ENCODE results near the gene FOXI1.
"Not testable (repeated sequence)": the region's sequence is repeated elsewhere in the genome, so short reads cannot be mapped to it uniquely, and the experiment has no call there.

The FOXI1 gene

GRCh38 chr5:170137694-170138214, 32.1 kb downstream of the FOXI1 start:
- intact Hi-C loops (cut with DNase I; ENCODE audit: low total_unique reads) = no loop called here
- Histone ChIP-seq H3K27me3 (no peaks in the 10 kb centered on the region), H3K4me3 (no peak overlapping the region), H3K36me3 (no peaks in the 10 kb centered on the region), H3K27ac (no peak overlapping the region), H3K9me3 (no peaks in the 10 kb centered on the region), H3K4me1 (no peaks in the 10 kb centered on the region)
- TF ChIP-seq CTCF (IDR thresholded peaks at IDR 0.05) = no peak
- DNase-seq = no peak

DNA sequence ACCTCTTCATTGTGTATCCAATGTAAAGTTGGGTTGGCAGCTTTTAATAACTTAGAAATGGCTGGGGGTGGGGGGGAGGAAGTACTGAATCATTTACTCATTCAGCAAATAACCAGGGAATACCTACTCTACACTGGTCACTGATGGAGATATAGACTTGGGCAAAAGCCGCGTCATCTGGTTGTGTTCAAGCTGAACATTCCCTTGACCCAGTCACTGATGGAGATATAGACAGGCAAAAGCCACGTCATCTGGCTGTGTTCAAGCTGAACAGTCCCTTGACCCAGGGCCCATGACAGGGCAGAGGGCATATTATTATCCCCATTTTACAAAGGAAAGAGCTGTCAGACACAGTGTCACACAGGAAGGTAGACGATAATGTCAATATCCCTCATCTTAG, 32.6 kb downstream of the FOXI1 start:
- no peak overlapping the region for H3K4me3 ChIP-seq
- no peaks in the 10 kb centered on the region for H3K4me1 ChIP-seq
- H3K27ac ChIP-seq = no peak overlapping the region
- no peaks in the 10 kb centered on the region for H3K27me3 ChIP-seq
- no peaks in the 10 kb centered on the region for H3K9me3 ChIP-seq
- TF ChIP-seq CTCF (IDR thresholded peaks at IDR 0.05) = no peak
- DNase-seq = no peak
- H3K36me3 ChIP-seq = no peaks in the 10 kb centered on the region
- intact Hi-C loops (cut with DNase I; ENCODE audit: low total_unique reads) = no loop called here

- no peaks in the 10 kb centered on the region for H3K27me3 ChIP-seq
- no peak overlapping the region for H3K27ac ChIP-seq
- H3K4me3 ChIP-seq = no peak overlapping the region
- intact Hi-C loops (cut with DNase I; ENCODE audit: low total_unique reads) = no loop called here
- no peaks in the 10 kb centered on the region for H3K36me3 ChIP-seq
- H3K9me3 ChIP-seq = no peaks in the 10 kb centered on the region
- no peak for TF ChIP-seq CTCF (IDR thresholded peaks at IDR 0.05)
- DNase-seq = no peak
- H3K4me1 ChIP-seq = no peaks in the 10 kb centered on the region
Observed at GRCh38 chr5:170139786-170140335, 34.2 kb downstream of the FOXI1 start.

DNA sequence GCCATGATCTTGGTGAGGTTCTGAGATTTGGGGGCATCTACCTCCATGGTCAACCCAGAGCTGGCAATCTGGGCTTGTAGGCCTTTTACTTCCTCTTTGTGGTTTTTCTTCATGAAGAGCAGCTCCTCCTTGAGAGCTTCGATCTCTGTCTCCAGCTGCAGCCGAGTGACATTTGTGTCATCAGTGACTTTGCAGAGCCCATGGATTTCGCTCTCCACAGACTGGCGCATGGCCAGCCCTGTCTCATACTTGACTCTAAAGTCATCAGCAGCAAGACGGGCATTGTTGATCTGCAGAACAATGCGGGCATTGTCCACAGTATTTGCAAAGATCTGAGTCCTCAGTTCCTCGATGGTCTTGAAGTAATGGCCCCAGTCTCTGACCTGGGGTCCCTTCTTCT, 35.5 kb downstream of the FOXI1 start:
- H3K36me3 ChIP-seq; DNase-seq; intact Hi-C loops (cut with DNase I; ENCODE audit: low total_unique reads); H3K27ac ChIP-seq; H3K4me1 ChIP-seq; H3K27me3 ChIP-seq; H3K9me3 ChIP-seq; H3K4me3 ChIP-seq: not testable (repeated sequence)

- no peak for DNase-seq
- no peaks in the 10 kb centered on the region for H3K27me3 ChIP-seq
- H3K4me3 ChIP-seq = no peak overlapping the region
- intact Hi-C loops (cut with DNase I; ENCODE audit: low total_unique reads) = no loop called here
- no peak for TF ChIP-seq CTCF (IDR thresholded peaks at IDR 0.05)
- H3K27ac ChIP-seq = no peak overlapping the region
- H3K9me3 ChIP-seq = no peaks in the 10 kb centered on the region
- no peaks in the 10 kb centered on the region for H3K36me3 ChIP-seq
- no peaks in the 10 kb centered on the region for H3K4me1 ChIP-seq
Observed at GRCh38 chr5:170141636-170142035, 35.9 kb downstream of the FOXI1 start.

DNA sequence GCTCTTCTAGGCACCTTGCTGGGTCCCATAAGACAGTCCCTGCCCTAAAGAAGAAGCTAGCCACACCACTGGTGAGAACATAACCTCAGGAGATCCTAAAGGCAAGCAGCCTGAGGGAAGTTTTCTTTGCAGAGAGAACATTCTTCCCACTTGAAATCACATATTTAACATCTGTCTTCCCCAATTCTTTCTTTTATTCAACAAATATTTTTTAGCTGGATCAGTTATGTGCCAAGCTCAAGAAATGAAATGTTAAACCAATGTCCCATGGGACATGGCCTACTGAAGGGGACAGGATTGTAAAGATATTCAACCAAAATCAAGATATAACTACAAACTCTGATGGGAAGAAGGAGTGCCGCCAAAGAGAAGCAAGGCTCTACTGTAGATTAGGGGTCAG, 36.5 kb downstream of the FOXI1 start:
- Histone ChIP-seq H3K4me1 (no peaks in the 10 kb centered on the region), H3K27ac (no peak overlapping the region), H3K36me3 (no peaks in the 10 kb centered on the region), H3K4me3 (no peak overlapping the region), H3K9me3 (no peaks in the 10 kb centered on the region), H3K27me3 (no peaks in the 10 kb centered on the region)
- TF ChIP-seq CTCF (IDR thresholded peaks at IDR 0.05) = no peak
- no peak for DNase-seq
- intact Hi-C loops (cut with DNase I; ENCODE audit: low total_unique reads) = no loop called here

Measured in tibial artery (tissue), 4 donors.